Activated B cell treated with CpG ODN at 0.5 μM for 24 hours (primary cell): ENCODE data around the gene MPHOSPH9. TPM values are rescaled to one million over a fixed set of nuclear protein-coding genes. Genes with fewer than 3 reads are reported as not detected.
A peak's percentile ranks its signal among the peaks of the same experiment; 100 is the strongest.

ENCODE experiments used
- ATAC-seq: fragments of 200-7000 bp; cut with Tn5 transposase; one replicate; pipeline ENCODE4 v1.10.0; 2021; ENCODE audit warnings: low read depth, mild to moderate bottlenecking, moderate library complexity
- CTCF ChIA-PET: fragments of 350-600 bp; sonication (Branson Sonifier 250); formaldehyde crosslinking; loops from one replicate; lab custom pipeline; 2021; ENCODE audit warnings: antibody characterized with exemption; lab: Charles Lee
- POLR2A ChIA-PET: fragments of 350-600 bp; sonication (Branson Sonifier 250); formaldehyde crosslinking; loops from one replicate; lab custom pipeline; 2021; ENCODE audit warnings: antibody characterized with exemption; lab: Charles Lee
- DNase-seq: peaks from one replicate; pipeline ENCODE4 v3.0.0; 2022
- H3K27ac Mint-ChIP-seq: one replicate; pipeline ENCODE4 v1.8.0; 2020; ENCODE audit warnings: mixed read lengths
- H3K27me3 Mint-ChIP-seq: one replicate; pipeline ENCODE4 v1.8.0; 2021; ENCODE audit warnings: mixed read lengths
- H3K36me3 Mint-ChIP-seq: one replicate; pipeline ENCODE4 v1.8.0; 2021; ENCODE audit warnings: low read depth, mixed read lengths
- H3K4me1 Mint-ChIP-seq: one replicate; pipeline ENCODE4 v1.8.0; 2021; ENCODE audit warnings: mixed read lengths
- H3K4me3 Mint-ChIP-seq: one replicate; pipeline ENCODE4 v1.8.0; 2020; ENCODE audit warnings: mild to moderate bottlenecking, mixed read lengths
- H3K9me3 Mint-ChIP-seq: one replicate; pipeline ENCODE4 v1.8.0; 2020; ENCODE audit warnings: mixed read lengths
- CTCF ChIP-seq: fragments of 200-600 bp; IDR thresholded peaks from one replicate; pipeline ENCODE4 v1.8.0; 2022; ENCODE audit warnings: antibody characterized with exemption, mild to moderate bottlenecking
- intact Hi-C: fragments of 100-400 bp; cut with micrococcal nuclease; formaldehyde crosslinking; loops from one replicate; pipeline ENCODE4 v1.15.1; 2024
- total RNA-seq: library from RNA; stranded (reverse); gene quantifications from 2 replicates; pipeline ENCODE4 v1.2.3, GENCODE V29; 2022

Gene MPHOSPH9
- total RNA-seq, 1 donor from 2014 or later = 47.2 TPM

DNA sequence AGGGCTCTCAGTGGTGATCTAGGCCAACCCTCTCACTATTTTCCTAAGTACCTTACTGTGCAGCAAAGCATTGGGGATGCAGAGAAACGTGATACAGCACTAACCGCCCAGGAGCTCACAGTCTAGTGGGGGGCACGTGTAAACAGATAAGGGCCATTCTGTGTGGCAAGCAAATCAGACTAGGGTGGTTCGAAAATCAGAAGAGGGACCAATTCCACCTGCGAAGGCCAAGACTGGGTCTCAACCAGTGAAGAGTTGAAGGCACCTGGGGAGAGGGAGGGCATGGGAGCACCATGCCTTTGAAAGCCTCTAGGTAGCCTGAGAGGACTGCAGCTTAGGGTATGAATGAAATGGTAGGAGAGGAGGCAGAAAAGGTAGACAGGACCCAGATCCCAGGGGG is 84.3 kb downstream of the MPHOSPH9 start:
- intact Hi-C loops = no loop called here
- POLR2A ChIA-PET = interaction anchor here (0.7 kb wide), 1 partner anchor 34 kb away, joined by 3 read pairs; no protein-coding TSS in a partner anchor
- H3K36me3 Mint-ChIP-seq = no peaks in the 10 kb centered on the region
- no peak overlapping the region for H3K27ac Mint-ChIP-seq
- ATAC-seq (no peak), DNase-seq (no peak)
- no peaks in the 10 kb centered on the region for H3K9me3 Mint-ChIP-seq
- peaks cover 46% of the 10 kb centered on the region for H3K4me1 Mint-ChIP-seq
- CTCF ChIA-PET = interaction anchor here (4.9 kb wide), 1 partner anchor 105 kb away, joined by 33 read pairs; no protein-coding TSS in a partner anchor
- H3K27me3 Mint-ChIP-seq = no peaks in the 10 kb centered on the region
- H3K4me3 Mint-ChIP-seq = peak overlapping the region; percentile 40
- no peak for TF ChIP-seq CTCF

- Mint-ChIP-seq H3K4me3 (peak overlapping the region; percentile 40), H3K27me3 (no peaks in the 10 kb centered on the region), H3K4me1 (peaks cover 51% of the 10 kb centered on the region), H3K9me3 (no peaks in the 10 kb centered on the region), H3K27ac (no peak overlapping the region), H3K36me3 (no peaks in the 10 kb centered on the region)
- POLR2A ChIA-PET = no interaction called here
- TF ChIP-seq CTCF = no peak
- intact Hi-C loops = no loop called here
- DNase-seq (no peak), ATAC-seq (no peak)
- CTCF ChIA-PET = interaction anchor here (4.9 kb wide), 1 partner anchor 105 kb away, joined by 33 read pairs; no protein-coding TSS in a partner anchor
Observed at GRCh38 chr12:123148223-123148622, 84.7 kb downstream of the MPHOSPH9 start.

- H3K4me1 Mint-ChIP-seq = peaks cover 65% of the 10 kb centered on the region
- no peaks in the 10 kb centered on the region for H3K36me3 Mint-ChIP-seq
- no peaks in the 10 kb centered on the region for H3K27me3 Mint-ChIP-seq
- ChIA-PET CTCF (interaction anchor here (0.6 to 1.4 kb wide), 2 partner anchors 24 to 102 kb away, joined by 3 read pairs; no protein-coding TSS in a partner anchor), POLR2A (no interaction called here)
- H3K4me3 Mint-ChIP-seq = no peak overlapping the region
- peak overlapping the region; percentile 32 for H3K27ac Mint-ChIP-seq
- ATAC-seq (no peak), DNase-seq (no peak)
- TF ChIP-seq CTCF = no peak
- H3K9me3 Mint-ChIP-seq = no peaks in the 10 kb centered on the region
- intact Hi-C loops = no loop called here
Observed at GRCh38 chr12:123145211-123145610, 87.7 kb downstream of the MPHOSPH9 start.

DNA sequence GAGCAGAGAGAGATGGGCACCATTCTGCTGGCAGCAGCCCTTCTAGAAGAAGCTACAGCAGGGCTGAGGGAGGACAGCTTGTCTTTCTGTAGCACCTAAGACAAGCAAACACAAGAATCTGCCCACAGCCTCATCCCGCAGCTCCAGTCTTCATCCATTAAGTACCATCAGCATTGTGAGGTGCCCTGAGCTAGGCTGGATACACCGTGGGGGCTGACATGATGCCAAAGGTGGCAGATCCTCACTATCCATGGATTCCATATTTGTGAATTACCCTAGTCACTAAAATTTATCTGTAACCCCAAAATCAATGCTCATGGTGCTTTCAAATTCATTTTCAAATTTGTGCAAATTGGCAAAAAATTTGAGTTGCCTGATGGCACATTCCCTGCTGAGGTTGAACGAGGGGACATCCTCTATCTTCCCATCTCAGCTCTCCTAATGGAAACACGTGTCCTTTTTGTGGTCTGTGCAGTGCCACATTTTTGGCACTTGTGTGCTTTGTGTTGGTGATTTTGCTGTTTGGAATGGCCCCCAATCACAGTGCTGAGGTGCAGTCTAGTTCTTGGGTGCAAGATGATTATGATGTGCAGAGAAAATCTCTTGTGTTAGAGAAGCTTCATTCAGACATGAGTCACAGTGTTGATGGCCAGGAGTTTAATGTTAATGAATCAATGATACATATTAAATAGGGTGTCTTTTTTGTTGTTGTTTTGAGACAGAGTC is 89.0 kb downstream of the MPHOSPH9 start:
- Mint-ChIP-seq H3K27ac (peak overlapping the region; percentile 62), H3K9me3 (no peaks in the 10 kb centered on the region), H3K27me3 (no peaks in the 10 kb centered on the region), H3K4me3 (no peak overlapping the region), H3K4me1 (peaks cover 63% of the 10 kb centered on the region), H3K36me3 (no peaks in the 10 kb centered on the region)
- TF ChIP-seq CTCF = no peak
- intact Hi-C loops = loop anchor here (1.0 to 2.0 kb wide), 3 partner anchors 29 to 101 kb away; no protein-coding TSS in a partner anchor
- DNase-seq (no peak), ATAC-seq (peak; percentile 11)
- POLR2A ChIA-PET = interaction anchor here (0.9 to 2.3 kb wide), 8 partner anchors 10 to 101 kb away, joined by 3 to 15 read pairs (median 6); partner anchors contain the start of genes MPHOSPH9 and MTRFR
- CTCF ChIA-PET = interaction anchor here (0.9 to 1.7 kb wide), 4 partner anchors 14 to 100 kb away, joined by 3 to 5 read pairs (median 3); no protein-coding TSS in a partner anchor
